Smooth muscle cell of the umbilical artery (primary cell): Measurements from ENCODE around the gene COL4A1. TPM values are rescaled to one million over a fixed set of nuclear protein-coding genes. Genes with fewer than 3 reads are reported as not detected.

Experiments used
- total RNA-seq: library from RNA; depleted of rRNA; stranded (reverse); fragments of >200 nt; gene quantifications from 2 replicates; pipeline ENCODE4 v1.2.3, GENCODE V29; 2014

Gene COL4A1
- 1,935 and 2,219 TPM in 2 replicates for total RNA-seq

GRCh38 chr13:110306960-110307766 is at the start of gene COL4A1, which contains the start of gene COL4A2:
TSS of gene COL4A1 (minus strand) at chr13:110307157. CDS start at chr13:110307027, 130 bp downstream.
TSS of gene COL4A2 (plus strand) at chr13:110307284. CDS start at chr13:110307904, 620 bp downstream.

Other genes starting within 250 kb of the COL4A1 start
- gene COL4A2, start 127 bp upstream of the COL4A1 start, total RNA-seq = 1,628 and 2,384 TPM in 2 replicates